Measurements from ENCODE around the gene MYO10.
"Not testable (repeated sequence)": the region's sequence is repeated elsewhere in the genome, so short reads cannot be mapped to it uniquely, and the experiment has no call there.

The MYO10 gene

GRCh38 chr5:16936150-16936988 lies at the start of gene MYO10:
Gene MYO10 (minus strand): TSS chr5:16936288. CDS start chr5:16935808, 480 bp downstream.
- DNase-seq, result peak; percentile 77 to 93 (median 92)

GRCh38 chr5:16985304-16985703 lies 49.2 kb upstream of the MYO10 start:
- DNase-seq, result not testable (repeated sequence)

GRCh38 chr5:16983972-16984371 lies 47.9 kb upstream of the MYO10 start:
- DNase-seq, result no peak

GRCh38 chr5:16983022-16983639 lies 47.0 kb upstream of the MYO10 start:
- no peak for DNase-seq

GRCh38 chr5:16981700-16982099 lies 45.6 kb upstream of the MYO10 start:
- DNase-seq, result no peak

- no peak for DNase-seq
Measured at GRCh38 chr5:16980983-16981382, 44.9 kb upstream of the MYO10 start.

GRCh38 chr5:16978296-16978695 lies 42.2 kb upstream of the MYO10 start:
- DNase-seq, result no peak

- no peak for DNase-seq
Measured at GRCh38 chr5:16976625-16977008, 40.5 kb upstream of the MYO10 start.

- no peak for DNase-seq
Measured at GRCh38 chr5:16975950-16976624, 40.0 kb upstream of the MYO10 start.

- DNase-seq, result no peak
Measured at GRCh38 chr5:16974981-16975380, 38.9 kb upstream of the MYO10 start.

GRCh38 chr5:16970826-16971225 lies 34.7 kb upstream of the MYO10 start:
- no peak for DNase-seq

GRCh38 chr5:16970260-16970659 lies 34.2 kb upstream of the MYO10 start:
- DNase-seq, result peak in 1 of 3 experiments; percentile 11

GRCh38 chr5:16965581-16965980 lies 29.5 kb upstream of the MYO10 start:
- DNase-seq, result no peak

- no peak for DNase-seq
Measured at GRCh38 chr5:16963821-16964220, 27.7 kb upstream of the MYO10 start.

- no peak for DNase-seq
Measured at GRCh38 chr5:16961131-16961530, 25.0 kb upstream of the MYO10 start.

- no peak for DNase-seq
Measured at GRCh38 chr5:16957304-16958196, 21.5 kb upstream of the MYO10 start.

- no peak for DNase-seq
Measured at GRCh38 chr5:16953729-16954128, 17.6 kb upstream of the MYO10 start.

- DNase-seq, result no peak
Measured at GRCh38 chr5:16952968-16953671, 17.0 kb upstream of the MYO10 start.

GRCh38 chr5:16946725-16947124 lies 10.6 kb upstream of the MYO10 start:
- no peak for DNase-seq

GRCh38 chr5:16944816-16945562 lies 8.9 kb upstream of the MYO10 start:
- no peak for DNase-seq
